CD14-positive monocyte (primary cell): ENCODE results near the gene KHDC4. TPM values are rescaled to one million over a fixed set of nuclear protein-coding genes. Genes with fewer than 3 reads are reported as not detected.

Source experiments
- DNase-seq, 3 donors: peaks; one replicate each; pipeline ENCODE4 v3.0.0-alpha.2; 2011 to 2022
- H2AFZ ChIP-seq: 2 replicates; pipeline ENCODE4 v1.6.0; 2012; ENCODE audit warnings: mild to moderate bottlenecking, low read depth, low read length, inconsistent platforms; ENCODE audit not compliant: insufficient read depth, poor library complexity, severe bottlenecking
- H3K27ac ChIP-seq, 2 donors: 1 replicate in 1 of 2; 2 replicates in 1 of 2; pipeline ENCODE4 v1.5.1; 2012 to 2013; ENCODE audit warnings: low read length in 2 of 2, control low read depth in 1 of 2, inconsistent platforms in 1 of 2, low read depth in 1 of 2, mild to moderate bottlenecking in 1 of 2
- H3K27me3 ChIP-seq, 2 donors: one replicate each; pipeline versions ENCODE4 v1.6.0 to v1.6.1; 2011 to 2013; ENCODE audit warnings: low read length in 2 of 2; ENCODE audit not compliant: control insufficient read depth in 2 of 2, insufficient read depth in 2 of 2
- H3K36me3 ChIP-seq, 2 donors: replicated peaks in 1 of 2; 1 replicate in 1 of 2; 2 replicates in 1 of 2; pipeline versions ENCODE4 v1.5.1 to v1.6.1; 2012 to 2013; ENCODE audit warnings: low read length in 2 of 2, control low read depth in 1 of 2, inconsistent platforms in 1 of 2, mild to moderate bottlenecking in 1 of 2; ENCODE audit not compliant: insufficient read depth in 2 of 2, control insufficient read depth in 1 of 2
- H3K4me1 ChIP-seq, 2 donors: 1 replicate in 1 of 2; 2 replicates in 1 of 2; pipeline versions ENCODE4 v1.5.1 to v1.6.1; 2012 to 2013; ENCODE audit warnings: low read length in 2 of 2, control low read depth in 1 of 2, inconsistent platforms in 1 of 2, mild to moderate bottlenecking in 1 of 2, moderate library complexity in 1 of 2; ENCODE audit not compliant: insufficient read depth in 2 of 2, control insufficient read depth in 1 of 2
- H3K4me2 ChIP-seq: replicated peaks from 2 replicates; pipeline ENCODE3; 2012; ENCODE audit warnings: low read length, moderate library complexity, mild to moderate bottlenecking; ENCODE audit not compliant: poor library complexity, severe bottlenecking; ENCODE audit errors: extremely low read depth
- H3K4me3 ChIP-seq, 3 experiments: fragments of 200-600 bp in 1 of 3; sonication (generic) in 1 of 3; replicated peaks in 1 of 3; 1 replicate in 2 of 3; 2 replicates in 1 of 3; pipeline ENCODE4 v1.5.1; 2011 to 2013; ENCODE audit warnings: low read length in 3 of 3, mild to moderate bottlenecking in 3 of 3, control low read depth in 2 of 3, low read depth in 2 of 3, inconsistent platforms in 1 of 3, moderate library complexity in 1 of 3
- H3K79me2 ChIP-seq: 2 replicates; pipeline ENCODE4 v1.6.0; 2012; ENCODE audit warnings: mild to moderate bottlenecking, control low read depth, inconsistent platforms, low read length, moderate library complexity; ENCODE audit not compliant: insufficient read depth
- H3K9ac ChIP-seq: 2 replicates; pipeline ENCODE4 v1.6.0; 2017; ENCODE audit warnings: low read length, mild to moderate bottlenecking; ENCODE audit not compliant: insufficient read depth, poor library complexity, severe bottlenecking
- H3K9me3 ChIP-seq, 2 donors: replicated peaks in 1 of 2; 1 replicate in 1 of 2; 2 replicates in 1 of 2; pipeline versions ENCODE4 v1.5.1 to v1.6.1; 2012 to 2013; ENCODE audit warnings: low read length in 2 of 2, control low read depth in 1 of 2; ENCODE audit not compliant: control insufficient read depth in 1 of 2, insufficient read depth in 1 of 2
- H4K20me1 ChIP-seq: 2 replicates; pipeline ENCODE4 v1.6.0; 2012; ENCODE audit warnings: mild to moderate bottlenecking, low read length, control low read depth, moderate library complexity; ENCODE audit not compliant: insufficient read depth
- H3K27ac Mint-ChIP-seq, 7 donors: one replicate each; pipeline ENCODE4 v1.8.0; 2020; ENCODE audit warnings: mild to moderate bottlenecking in 7 of 7, mixed read lengths in 7 of 7, moderate library complexity in 6 of 7, inconsistent platforms in 2 of 7
- H3K27me3 Mint-ChIP-seq, 3 donors: one replicate each; pipeline ENCODE4 v1.8.0; 2021 to 2022; ENCODE audit warnings: low read depth in 3 of 3, mild to moderate bottlenecking in 3 of 3, mixed read lengths in 3 of 3, moderate library complexity in 3 of 3, inconsistent platforms in 1 of 3
- H3K36me3 Mint-ChIP-seq, 2 donors: one replicate each; pipeline ENCODE4 v1.8.0; 2020; ENCODE audit warnings: mixed read lengths in 2 of 2, inconsistent platforms in 1 of 2, mild to moderate bottlenecking in 1 of 2
- H3K4me1 Mint-ChIP-seq: one replicate; pipeline ENCODE4 v1.8.0; 2020; ENCODE audit warnings: mild to moderate bottlenecking, mixed read lengths
- H3K4me3 Mint-ChIP-seq, 2 donors: one replicate each; pipeline ENCODE4 v1.8.0; 2020; ENCODE audit warnings: mild to moderate bottlenecking in 2 of 2, mixed read lengths in 2 of 2, moderate library complexity in 1 of 2
- H3K9me3 Mint-ChIP-seq, 7 donors: one replicate each; pipeline ENCODE4 v1.8.0; 2020 to 2022; ENCODE audit warnings: mixed read lengths in 7 of 7, mild to moderate bottlenecking in 6 of 7, moderate library complexity in 6 of 7, inconsistent platforms in 2 of 7
- WGBS: methylation state at CpG from one replicate; pipeline ENCODE4 v1.1.5; 2013; ENCODE audit warnings: missing lambda C conversion rate; ENCODE audit not compliant: insufficient coverage; 5-methylcytosine and 5-hydroxymethylcytosine counted together
- intact Hi-C, 2 donors: fragments of 100-400 bp; cut with micrococcal nuclease; formaldehyde crosslinking; loops; one replicate each; pipeline versions ENCODE4 v1.15.0 to v1.15.1; 2023
- polyA plus RNA-seq, 3 donors: library from polyadenylated mRNA; depleted of rRNA in 1 of 3; unstranded in 2 of 3; stranded (reverse) in 1 of 3; fragments of 300-500 nt in 2 of 3; fragments of >200 nt in 1 of 3; fragmentation: Illumina TruSeq in 2 of 3; gene quantifications; 1 replicate in 2 of 3; 2 replicates in 1 of 3; pipeline ENCODE4 v1.2.3, GENCODE V29; 2012 to 2021
- TF ChIP-seq, protein P1 (sequence below): fragments of 200-600 bp; IDR thresholded peaks from one replicate; pipeline ENCODE4 v1.8.0; 2022; ENCODE audit warnings: antibody characterized with exemption, mild to moderate bottlenecking

The KHDC4 gene
- polyA plus RNA-seq, 3 donors: 3.4 to 22.0 (median 3.5) TPM

DNA sequence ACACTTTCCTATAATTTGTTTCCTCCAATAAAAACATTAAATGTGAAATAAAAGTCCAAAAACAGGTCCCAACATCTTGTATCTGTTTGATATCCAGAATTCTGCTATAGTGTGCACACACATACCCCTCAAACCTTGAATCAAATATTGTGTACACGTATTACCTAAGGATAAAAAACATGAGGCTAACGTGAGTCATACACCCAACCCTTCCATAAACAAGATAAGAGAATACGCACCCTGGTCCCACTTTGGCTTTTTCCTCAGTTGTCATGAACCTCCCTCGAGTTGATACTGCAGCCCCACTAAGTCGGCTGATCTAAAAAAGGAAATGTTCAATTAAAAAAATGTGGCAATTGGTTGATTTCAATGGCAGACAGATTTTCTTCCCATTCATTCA is 5.2 kb downstream of the KHDC4 start:
- Mint-ChIP-seq H3K36me3 (peaks cover 70 to 89% of the 10 kb centered on the region in 2 donors), H3K4me1 (peaks cover 20% of the 10 kb centered on the region), H3K27me3 (no peaks in the 10 kb centered on the region), H3K9me3 (no peaks in the 10 kb centered on the region), H3K4me3 (no peak overlapping the region), H3K27ac (peak overlapping the region in 1 of 7 donors; percentile 38)
- no peaks in the 10 kb centered on the region for H3K27me3 ChIP-seq
- no peak for DNase-seq
- WGBS: 100% methylated on average over 2 of the region's 5 CpGs
- no peak overlapping the region for H3K4me2 ChIP-seq
- peaks cover 67% of the 10 kb centered on the region for H4K20me1 ChIP-seq
- no peaks in the 10 kb centered on the region for H3K9me3 ChIP-seq
- H3K36me3 ChIP-seq: peaks cover 76 to 82% of the 10 kb centered on the region in 2 donors
- TF ChIP-seq, protein P1, sequence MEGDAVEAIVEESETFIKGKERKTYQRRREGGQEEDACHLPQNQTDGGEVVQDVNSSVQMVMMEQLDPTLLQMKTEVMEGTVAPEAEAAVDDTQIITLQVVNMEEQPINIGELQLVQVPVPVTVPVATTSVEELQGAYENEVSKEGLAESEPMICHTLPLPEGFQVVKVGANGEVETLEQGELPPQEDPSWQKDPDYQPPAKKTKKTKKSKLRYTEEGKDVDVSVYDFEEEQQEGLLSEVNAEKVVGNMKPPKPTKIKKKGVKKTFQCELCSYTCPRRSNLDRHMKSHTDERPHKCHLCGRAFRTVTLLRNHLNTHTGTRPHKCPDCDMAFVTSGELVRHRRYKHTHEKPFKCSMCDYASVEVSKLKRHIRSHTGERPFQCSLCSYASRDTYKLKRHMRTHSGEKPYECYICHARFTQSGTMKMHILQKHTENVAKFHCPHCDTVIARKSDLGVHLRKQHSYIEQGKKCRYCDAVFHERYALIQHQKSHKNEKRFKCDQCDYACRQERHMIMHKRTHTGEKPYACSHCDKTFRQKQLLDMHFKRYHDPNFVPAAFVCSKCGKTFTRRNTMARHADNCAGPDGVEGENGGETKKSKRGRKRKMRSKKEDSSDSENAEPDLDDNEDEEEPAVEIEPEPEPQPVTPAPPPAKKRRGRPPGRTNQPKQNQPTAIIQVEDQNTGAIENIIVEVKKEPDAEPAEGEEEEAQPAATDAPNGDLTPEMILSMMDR: no peak
- H3K4me3 ChIP-seq: no peak overlapping the region
- H2AFZ ChIP-seq: no peak overlapping the region
- H3K27ac ChIP-seq: peak overlapping the region in 1 of 2 donors; percentile 31
- H3K9ac ChIP-seq: no peak overlapping the region
- intact Hi-C loops: no loop called here
- H3K79me2 ChIP-seq: peaks cover 68% of the 10 kb centered on the region
- peaks cover 11 to 29% of the 10 kb centered on the region in 2 donors for H3K4me1 ChIP-seq

- DNase-seq: no peak
- TF ChIP-seq, protein P1: no peak
- Mint-ChIP-seq H3K4me1 (peaks cover 3% of the 10 kb centered on the region), H3K4me3 (no peak overlapping the region), H3K36me3 (peaks cover 83 to 96% of the 10 kb centered on the region in 2 donors), H3K27me3 (no peaks in the 10 kb centered on the region), H3K27ac (no peak overlapping the region), H3K9me3 (no peaks in the 10 kb centered on the region)
- Histone ChIP-seq H3K79me2 (peaks cover 42% of the 10 kb centered on the region), H3K27ac (no peak overlapping the region), H2AFZ (no peak overlapping the region), H3K9ac (no peak overlapping the region), H4K20me1 (peaks cover 68% of the 10 kb centered on the region), H3K4me2 (no peak overlapping the region), H3K27me3 (no peaks in the 10 kb centered on the region), H3K9me3 (no peaks in the 10 kb centered on the region), H3K36me3 (peaks cover 89 to 99% of the 10 kb centered on the region in 2 donors), H3K4me1 (no peaks in the 10 kb centered on the region), H3K4me3 (no peak overlapping the region)
- WGBS: 100% methylated on average over 1 of the region's 2 CpGs
- intact Hi-C loops: no loop called here
Measured at GRCh38 chr1:155925506-155925905, 8.7 kb downstream of the KHDC4 start.
